RCC 7860 (cell line): ENCODE measurements around the gene DDX23.

ENCODE experiments used
- DNase-seq: peaks from one replicate; pipeline ENCODE4 v3.0.0-alpha.2; 2015; ENCODE audit warnings: low spot score
- FAIRE-seq: peaks from 2 replicates; lab custom pipeline; 2012; peaks lifted over from hg19 to GRCh38; lab: Jason Lieb, UNC

Gene DDX23

DNA sequence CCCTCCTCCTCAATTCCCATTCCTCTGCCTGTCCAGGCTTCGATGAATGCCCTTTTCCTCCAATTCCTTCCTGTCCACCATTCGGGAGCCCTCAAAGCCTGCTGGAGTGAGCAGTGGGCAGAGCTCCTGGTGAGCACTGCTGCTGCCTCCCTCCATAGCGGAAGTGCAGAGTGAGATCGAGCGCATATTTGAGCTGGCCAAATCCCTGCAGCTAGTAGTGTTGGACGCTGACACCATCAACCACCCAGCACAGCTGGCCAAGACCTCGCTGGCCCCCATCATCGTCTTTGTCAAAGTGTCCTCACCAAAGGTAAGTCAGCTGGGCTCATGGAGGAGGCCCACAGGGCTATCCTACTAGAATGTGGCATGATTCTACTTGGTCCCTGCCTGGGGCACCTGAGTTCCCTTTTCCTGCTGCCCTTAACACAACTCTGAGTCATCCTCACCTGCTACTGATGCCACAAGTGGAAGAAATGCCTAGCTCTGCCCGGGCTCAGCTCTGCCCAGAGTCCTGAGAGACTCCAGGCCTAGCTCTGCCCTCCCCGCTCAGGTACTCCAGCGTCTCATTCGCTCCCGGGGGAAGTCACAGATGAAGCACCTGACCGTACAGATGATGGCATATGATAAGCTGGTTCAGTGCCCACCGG lies 25.6 kb downstream of the DDX23 start:
- DNase-seq, result no peak
- no peak for FAIRE-seq

DNA sequence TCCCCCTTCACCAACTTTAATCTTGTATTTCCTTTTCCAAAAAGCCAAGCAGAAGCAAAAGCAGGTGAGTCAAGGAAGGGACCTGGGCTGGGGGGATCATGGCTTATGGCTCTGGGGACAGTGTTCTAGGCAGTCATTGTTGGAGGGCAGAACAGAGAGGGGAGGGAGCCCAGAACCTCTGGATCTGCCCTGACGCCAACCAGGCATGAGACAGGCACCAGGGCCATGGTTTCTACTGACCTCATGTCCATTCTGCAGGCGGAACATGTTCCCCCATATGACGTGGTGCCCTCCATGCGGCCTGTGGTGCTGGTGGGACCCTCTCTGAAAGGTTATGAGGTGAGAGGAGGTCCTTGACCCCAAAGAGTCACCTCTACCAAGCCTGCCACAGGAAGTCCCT lies 27.1 kb downstream of the DDX23 start:
- no peak for DNase-seq
- FAIRE-seq, result no peak

DNA sequence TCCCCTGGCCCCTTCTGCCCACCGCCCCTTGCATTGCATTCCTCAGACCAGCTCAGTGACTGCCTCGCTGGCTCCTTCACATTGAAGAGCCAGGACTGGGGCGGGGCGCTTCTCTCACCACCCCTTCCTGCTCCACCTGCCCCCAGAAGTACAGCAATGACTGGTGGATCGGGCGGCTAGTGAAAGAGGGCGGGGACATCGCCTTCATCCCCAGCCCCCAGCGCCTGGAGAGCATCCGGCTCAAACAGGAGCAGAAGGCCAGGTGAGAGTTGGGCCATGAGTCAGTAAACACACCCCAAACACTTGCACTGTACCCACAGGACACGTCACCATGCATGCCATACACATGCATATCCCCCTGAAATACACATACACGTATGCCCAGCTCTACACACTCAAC lies 27.9 kb downstream of the DDX23 start:
- no peak for DNase-seq

DNA sequence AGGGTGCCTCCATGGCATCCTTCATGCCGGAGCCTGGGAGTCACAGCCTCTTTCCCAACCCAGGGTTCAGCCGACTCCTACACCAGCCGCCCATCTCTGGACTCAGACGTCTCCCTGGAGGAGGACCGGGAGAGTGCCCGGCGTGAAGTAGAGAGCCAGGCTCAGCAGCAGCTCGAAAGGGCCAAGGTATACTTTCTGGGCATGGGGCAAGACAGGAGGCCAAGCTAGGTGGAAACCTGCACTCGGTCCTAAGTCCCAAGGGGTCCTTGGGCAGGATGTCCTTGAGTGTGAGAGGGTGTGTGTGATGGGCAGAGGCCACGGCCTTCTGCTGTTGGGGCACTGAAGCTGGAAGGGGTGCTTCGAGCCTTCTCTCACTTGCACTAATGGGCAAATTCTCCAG lies 28.7 kb downstream of the DDX23 start:
- FAIRE-seq, result no peak
- no peak for DNase-seq

More for the DNA sequence above, 27.9 kb downstream of the DDX23 start:
- FAIRE-seq, result no peak

DNA sequence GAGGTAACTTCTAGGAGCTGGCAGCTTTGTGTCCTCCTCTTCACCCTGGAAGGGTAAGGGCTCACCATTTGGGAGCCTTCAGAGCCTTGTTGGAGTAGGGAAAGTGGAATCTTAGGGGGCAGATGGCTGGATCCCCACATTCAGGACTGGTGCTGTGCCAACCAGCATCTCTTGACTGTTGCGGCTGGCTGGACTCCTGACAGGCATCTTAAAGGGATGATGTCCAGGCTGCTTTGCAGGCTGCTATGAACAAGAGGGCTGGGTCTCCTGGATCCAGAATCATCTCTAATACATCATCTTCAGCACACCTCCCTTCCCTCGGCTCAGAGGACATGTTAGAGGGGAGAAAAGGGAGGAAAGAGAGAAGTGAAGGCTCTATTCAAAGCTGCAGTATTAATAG lies 29.3 kb downstream of the DDX23 start:
- no peak for FAIRE-seq

DNA sequence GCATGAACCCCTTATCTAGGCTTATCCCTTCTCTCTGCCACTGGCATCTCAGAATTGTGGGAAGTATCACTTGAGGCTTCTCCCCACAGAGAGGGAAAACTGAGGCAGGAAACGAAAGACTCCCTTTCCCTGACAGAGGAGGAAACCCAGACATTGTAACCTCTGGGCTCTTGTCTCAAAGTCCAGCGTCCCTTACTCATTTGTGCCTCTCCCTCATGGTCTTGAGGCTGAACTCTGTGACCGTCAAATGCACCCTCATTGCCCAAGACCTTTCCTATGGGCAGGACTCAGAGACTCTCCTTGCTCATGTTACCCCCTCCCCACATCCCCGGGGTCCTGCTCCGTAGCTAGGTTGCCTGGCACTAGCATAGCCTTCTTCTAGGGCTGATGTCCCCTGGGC lies 29.8 kb downstream of the DDX23 start:
- FAIRE-seq (no peak), DNase-seq (no peak)

More for the DNA sequence above, 29.3 kb downstream of the DDX23 start:
- no peak for DNase-seq

DNA sequence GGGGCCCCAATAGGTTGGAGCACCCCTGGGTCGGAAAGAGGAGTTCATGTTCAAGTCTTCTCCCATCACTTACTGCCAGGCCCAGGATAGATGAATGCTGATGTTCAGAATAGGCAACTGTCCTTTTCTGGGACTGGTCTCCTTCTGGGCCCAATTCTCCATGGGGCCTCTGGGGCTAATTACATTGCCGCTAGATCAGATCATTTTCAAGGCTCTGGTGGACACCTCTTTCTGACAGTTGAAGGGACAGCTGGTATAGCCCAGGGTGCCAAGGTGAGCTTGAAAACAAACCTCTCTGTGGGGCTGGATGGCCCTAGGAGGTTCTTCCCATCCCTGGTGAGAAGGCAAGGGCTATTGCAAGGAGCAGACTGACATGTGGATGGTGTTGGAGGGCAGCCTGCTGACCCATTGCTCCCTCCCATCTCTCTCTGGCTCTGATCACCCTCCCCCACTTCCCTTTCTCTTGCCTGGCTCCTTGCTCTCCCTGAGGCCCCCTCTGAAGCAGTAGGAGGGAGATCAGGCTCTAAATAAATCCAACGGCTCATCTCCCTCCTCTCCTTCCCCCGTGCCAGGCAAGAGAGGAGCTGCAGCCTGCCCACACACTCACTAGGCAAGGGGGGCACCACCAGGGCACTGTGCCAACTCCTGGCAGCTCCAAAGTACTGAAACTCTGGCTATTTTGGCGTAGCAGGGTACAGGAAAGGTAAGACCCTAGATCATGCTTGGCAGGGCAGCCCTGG lies 31.8 kb downstream of the DDX23 start:
- DNase-seq, result no peak
- FAIRE-seq, result no peak

DNA sequence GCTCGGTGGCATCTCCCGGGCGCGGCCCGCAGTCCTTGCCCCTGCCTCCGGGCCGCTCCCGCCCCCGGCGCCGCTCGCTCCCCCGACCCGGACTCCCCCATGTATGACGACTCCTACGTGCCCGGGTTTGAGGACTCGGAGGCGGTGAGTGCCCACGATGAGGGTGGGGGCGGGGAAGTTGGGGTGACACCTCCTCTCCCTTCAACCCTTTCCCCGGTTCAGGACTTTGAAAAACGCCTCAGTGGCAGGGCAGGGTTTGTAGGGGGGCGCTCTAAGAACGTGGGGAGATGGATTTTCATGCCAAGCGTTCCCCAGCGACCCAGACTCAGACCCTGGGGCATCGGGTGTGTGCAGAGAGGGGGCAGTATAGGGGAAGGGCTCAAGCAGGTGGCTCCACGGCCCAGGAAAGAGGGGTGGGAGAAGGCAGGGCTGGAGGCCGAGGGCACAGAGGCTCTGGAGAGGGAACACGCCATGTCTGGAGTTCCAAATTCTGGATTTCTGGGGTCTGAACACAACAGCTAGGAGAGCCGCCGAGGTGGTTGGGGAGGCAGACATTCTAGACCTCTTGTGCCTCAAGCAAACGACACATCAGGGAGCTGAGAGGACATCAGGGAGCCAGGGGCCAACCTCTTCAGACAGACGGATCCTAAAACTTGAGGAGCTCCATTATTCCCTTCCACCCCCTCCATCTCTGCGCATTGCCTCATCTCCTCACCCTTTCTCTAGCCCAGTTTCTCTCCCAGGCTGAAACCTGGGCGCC lies 33.0 kb downstream of the DDX23 start:
- FAIRE-seq, result no peak
- no peak for DNase-seq

DNA sequence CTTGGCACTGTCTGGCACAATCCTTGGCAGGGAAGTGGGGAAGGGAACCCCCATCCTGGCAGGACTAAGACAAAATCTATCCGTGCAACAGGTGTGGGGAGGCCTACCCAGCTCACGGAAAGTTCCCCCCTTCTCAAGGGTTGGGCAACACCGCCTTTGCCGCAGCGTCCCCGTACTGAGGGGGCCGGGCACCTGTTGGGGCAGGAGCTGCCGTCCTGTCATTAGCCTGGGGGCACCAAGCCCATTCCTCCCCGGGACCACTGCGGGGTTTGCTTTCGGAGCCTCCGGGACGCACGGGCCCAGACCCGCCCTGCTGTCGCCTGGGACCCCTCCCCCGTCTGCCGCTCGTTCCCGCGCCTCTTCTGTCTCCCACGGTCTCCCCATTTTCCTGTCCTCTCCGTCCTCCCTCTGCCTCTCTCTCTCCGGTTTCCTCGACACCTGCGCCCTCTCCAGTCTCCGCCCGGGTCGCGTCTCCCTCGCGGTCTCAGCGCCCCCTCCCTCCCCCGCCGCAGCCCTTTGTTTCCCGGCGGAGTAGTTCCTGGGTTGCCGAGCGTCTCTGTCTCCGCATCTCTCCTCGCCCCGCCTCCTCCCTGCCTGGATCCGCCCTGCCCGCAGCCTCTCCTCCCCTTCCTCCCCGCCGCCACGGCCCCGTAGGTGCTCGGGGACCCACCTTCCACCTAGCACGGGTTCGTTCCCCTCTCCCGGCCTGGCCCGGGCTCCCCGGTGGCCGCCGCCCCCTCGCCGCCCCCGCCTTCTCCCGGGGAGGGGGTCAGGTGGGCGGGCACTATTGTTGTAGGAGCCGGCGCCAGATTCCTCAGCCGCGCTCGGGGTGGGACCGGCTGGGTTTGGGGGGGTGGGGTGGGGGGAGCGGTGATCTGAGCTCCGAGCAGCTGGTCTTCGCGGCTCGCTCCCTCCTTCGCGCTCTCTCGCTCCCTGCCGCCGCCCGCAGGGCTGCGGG lies 33.8 kb downstream of the DDX23 start, which contains the start of gene CACNB3:
CACNB3 (plus strand) TSS at position 624 of the 958 bp plus-strand sequence. CDS start 434 bp downstream, outside the sequence.
- FAIRE-seq (no peak), DNase-seq (peak; percentile 24)

DNA sequence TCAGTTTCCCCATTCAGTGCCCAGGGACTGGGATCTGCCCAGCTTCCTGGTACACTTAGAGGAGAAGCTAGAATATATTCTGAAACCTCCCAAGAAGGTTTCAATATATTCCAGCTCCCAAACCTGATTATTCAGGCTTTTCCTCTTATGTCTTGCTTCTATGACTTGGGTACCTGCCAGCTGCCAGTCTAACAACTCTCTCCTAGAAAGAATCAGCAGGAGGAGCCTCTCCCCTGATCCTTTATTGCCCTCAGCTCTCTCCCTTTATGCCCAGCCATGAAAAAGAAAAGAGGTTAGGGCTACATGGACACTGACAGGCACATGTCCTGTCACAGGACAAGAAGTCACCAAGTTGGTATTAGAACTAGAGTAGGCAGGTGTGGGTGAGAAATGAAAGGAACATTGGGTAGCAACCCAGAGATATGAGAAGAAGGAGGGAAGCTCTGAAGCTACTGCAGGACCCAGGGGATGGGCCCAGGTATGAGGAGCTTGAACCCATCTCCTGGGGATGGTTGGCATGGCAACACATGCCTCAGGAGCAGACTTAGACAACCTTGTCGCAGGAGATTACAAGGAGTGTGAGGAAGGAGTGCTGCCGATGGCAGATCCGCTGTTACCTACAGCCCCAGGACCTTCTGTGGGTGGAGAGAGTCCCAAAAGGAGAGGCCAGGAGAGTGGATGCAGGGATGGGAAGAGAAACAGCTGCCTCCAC lies 35.7 kb downstream of the DDX23 start:
- DNase-seq, result no peak
- FAIRE-seq, result no peak

DNA sequence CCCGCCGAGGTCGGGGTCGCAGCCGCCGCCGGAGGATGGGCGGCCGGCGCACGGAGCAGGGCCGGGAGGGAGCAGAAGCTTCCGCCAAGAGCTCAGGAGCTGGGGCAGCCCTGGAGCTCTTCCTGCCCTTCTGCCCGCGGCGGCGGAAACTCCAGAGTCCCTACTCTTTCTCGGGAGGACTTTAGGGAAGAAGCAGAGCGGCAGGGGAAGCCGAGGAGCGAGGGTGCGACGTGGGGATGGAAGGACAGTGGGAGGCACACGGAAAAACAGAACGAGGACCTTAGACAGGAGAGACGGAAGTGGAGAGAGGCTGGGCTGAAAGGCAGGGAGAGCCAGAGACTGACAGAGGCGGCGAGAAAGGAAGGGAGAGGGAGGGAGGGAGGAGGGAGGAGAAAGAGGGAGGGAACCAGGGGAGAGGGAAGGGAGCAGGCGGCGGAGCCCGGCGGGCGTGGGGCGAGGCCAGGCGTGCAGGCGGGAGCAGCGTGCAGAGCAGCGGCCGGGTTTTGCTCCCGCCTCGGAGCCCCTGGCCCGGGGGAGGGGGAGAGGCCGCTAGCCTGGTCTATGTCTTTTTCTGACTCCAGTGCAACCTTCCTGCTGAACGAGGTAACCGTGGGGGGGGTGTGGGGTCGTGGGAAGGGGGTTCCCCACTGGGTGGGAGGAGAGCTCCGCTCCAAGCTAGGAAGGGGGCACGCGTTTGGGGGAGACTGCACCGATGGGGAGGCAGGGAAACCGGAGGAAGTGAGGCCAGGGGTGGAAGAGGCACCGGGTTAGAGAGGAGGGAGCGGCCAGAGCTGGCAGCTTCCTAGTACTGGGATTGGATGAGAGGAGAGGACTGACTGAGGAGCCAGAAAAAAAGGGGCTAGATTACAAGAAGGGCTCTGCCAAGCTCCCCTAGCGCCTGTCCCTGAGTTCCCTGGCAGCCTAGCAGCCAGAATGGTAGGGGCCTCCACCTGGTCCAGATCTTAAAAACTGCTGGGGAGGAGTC lies 36.5 kb downstream of the DDX23 start:
- FAIRE-seq (no peak), DNase-seq (peak; percentile 62)

DNA sequence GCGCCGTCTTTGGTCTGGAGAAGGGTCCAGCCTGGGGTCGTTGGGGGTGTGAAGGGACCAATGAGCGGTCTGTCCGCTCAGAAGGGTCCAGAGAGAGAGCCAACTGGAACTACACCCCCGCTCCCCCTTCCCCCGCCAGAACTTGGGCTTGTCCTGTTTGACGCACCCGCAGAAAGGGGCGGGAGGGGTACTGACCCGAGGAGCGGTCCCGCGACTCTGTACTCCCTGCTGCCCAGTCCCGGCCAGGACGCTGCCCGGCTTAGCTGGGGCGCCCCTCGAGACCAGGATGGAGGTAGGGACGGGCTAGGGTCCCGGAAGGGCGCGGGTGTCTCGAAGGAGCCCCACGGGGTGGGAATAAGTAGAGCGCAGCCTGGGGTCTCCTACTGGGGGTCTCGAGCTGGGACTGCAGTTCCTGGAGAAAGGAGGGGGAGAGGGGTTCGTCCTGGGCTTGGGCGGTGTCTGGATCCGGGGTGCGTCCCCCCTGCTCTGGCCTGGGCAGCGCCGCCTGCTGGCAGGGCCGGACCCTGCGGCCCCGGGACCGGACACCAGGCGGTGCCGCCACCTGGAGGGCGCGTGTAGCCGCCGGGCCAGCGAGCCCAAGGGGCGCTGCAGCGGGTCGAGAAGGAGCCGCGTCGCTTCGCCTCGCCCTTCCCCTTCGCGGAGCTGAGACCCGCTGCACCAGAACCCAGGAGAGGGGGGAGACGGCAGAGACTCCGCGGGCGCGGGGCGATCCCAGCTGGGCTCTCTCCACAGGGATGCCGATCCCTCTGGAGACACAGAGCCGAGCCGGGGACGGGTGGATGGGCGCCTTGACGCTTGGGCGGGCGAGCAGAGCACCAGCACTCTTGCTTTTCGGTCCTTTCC lies 37.5 kb downstream of the DDX23 start:
- no peak for FAIRE-seq
- DNase-seq, result peak; percentile 27

DNA sequence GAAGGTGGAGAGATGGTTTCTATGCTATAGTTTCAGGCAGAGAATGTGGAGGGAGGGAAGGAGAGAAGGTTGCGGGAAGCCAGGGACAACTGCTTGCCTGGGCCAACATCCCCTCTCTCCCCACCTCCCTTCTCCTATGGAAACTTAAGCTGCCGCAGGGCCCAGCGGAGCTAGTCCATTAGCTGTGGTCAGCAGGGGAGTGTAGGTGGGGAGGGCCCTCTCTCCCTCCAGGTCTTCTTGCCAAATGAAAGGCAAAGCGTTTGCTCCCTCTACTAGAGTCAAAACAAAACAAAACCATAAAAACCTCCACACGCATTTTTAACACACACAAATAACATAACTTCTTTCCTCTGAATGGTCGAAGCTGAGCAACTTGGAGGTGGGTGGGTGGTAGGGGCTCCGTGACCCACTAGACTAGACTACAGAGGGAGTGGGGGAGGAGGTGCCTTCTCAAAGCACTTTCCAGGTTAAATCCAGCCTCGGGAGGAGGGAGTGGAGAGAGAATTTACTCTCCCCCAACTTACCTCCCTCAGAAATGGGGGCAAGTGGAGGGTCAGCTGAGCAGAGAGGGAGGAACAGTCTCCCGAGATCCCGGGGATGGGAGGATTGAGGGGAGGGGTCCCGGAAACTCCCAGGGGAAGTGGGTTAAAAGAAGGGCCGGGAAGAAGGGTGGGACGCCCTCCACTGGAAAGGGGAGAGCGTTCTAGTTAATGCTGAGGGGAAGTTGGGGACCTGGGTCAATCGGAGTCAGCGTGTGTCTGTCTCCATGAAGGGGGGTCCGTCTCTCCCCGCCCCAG lies 38.3 kb downstream of the DDX23 start:
- FAIRE-seq (no peak), DNase-seq (no peak)

DNA sequence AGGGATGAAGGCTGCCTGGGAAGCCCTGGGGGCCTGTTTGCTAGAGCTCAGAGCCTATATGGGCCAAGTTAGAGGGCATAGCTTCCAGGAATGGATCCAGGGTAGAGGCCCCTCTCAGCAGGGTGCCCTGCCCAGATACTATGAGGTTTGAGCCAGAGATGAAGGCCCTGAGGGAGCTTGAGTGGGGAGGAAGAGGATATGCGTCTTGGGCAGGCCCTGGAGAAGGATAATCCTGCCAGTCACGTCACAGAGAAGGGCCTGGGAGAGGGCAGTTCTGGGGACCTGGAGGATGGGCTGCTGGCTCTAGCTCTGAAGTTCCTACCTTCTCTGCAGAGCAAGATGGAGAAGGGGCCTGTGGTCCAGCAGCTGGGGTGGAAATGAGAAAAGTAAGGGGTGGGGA lies 39.6 kb downstream of the DDX23 start:
- DNase-seq (no peak), FAIRE-seq (no peak)

DNA sequence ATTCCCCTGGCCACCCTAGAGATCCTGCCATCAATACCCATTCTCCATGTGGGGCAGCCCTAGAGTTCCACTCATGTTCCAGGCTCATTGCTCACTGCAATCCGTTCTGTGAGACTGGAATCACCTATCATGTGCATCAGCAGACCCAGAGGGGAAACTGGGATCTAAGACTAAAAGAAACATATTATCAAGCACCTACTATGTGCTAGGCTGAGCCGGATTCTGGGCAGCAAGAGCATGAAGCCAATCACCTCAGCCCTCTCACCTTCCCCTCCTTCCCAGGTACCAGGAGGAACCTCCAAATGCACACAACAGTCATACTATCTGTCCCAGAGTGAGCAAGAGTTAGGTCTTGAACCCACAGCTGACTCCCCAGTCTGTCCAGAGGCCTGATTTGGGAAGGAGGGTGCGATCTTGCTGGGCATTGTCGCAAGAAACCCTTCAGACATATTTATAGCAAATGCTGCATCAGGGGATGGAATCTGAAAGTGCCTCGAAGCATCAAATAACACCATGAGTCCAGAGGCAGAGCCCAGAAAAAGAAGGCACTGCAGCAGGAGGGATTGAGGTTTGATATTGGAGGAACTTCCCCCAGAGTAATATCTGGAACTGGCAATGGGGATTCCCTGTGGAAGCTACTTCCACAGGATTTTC lies 40.4 kb downstream of the DDX23 start:
- FAIRE-seq, result no peak
- DNase-seq, result no peak

DNA sequence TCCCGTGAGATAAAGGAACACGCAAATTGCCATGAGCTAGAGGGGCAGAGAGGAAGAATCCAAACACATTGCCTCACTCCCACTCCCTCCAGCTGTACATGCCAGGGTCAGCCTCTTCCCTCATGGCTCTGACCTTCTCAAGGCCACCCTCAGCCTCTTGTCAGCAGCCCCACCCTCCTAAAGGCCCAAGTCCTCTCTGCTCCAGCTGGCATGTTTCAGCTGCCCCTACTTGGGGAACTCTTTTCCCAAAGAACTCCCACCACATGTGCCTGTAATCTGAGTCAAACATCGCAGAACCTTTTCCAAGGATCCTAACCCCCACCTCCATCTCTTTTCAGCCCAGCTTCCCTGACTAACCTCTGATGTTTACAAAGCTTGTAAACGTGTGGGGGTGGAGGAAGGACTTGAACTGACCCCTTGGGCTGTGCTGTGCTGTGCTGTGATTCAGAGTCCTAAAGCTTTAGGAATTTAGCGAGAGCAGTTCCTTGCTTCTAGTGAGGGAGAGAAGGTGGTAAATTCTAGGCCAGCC lies 41.0 kb downstream of the DDX23 start:
- FAIRE-seq, result no peak
- DNase-seq, result no peak
